Peyer's patch (tissue), 4 donors: ENCODE data around the gene PAK6.

Experiments
- CTCF ChIP-seq, 6 experiments: fragments of 450-650 bp in 4 of 6; fragments of 200-600 bp in 2 of 6; sonication (generic) in 1 of 6; IDR thresholded peaks; one replicate each; pipeline ENCODE4 v1.5.1; 2017 to 2019; ENCODE audit warnings: antibody characterized with exemption in 6 of 6, mild to moderate bottlenecking in 3 of 6, moderate library complexity in 1 of 6
- POLR2A ChIP-seq, 2 donors: fragments of 450-650 bp; IDR thresholded peaks; one replicate each; pipeline ENCODE4 v1.5.1; 2017; ENCODE audit warnings: antibody characterized with exemption in 2 of 2, mild to moderate bottlenecking in 2 of 2, moderate library complexity in 2 of 2

GRCh38 chr15:40310001-40310959 lies 71.4 kb downstream of the PAK6 start:
- peak; percentile 62 to 72 (median 66) for TF ChIP-seq CTCF (IDR thresholded peaks at IDR 0.05)
- TF ChIP-seq POLR2A (IDR thresholded peaks at IDR 0.05) = no peak
